ENCODE measurements around the gene CLOCK. TPM values are rescaled to one million over a fixed set of nuclear protein-coding genes. Genes with fewer than 3 reads are reported as not detected.

The CLOCK gene
- total RNA-seq, 1 experiment from 2014 or later, result 19.4 TPM

DNA sequence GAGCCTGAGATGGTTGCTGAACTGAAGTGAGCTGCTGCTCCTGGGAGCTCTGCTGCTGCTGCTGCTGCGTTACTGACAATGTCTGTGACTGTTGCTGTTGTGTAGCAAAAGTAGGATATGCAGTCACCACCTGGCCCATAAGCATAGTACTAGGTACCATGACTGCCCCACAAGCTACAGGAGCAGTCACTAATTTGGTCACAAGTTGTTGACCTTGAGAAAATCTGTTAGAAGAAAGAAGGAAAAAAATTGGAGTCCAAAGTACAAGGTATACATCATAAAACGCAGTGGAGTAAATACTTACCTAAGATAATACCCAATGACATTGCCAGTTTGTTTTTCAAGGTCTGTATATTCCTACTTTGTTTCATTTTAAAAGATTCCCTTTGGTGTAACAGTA, 108.4 kb downstream of the CLOCK start:
- CTCF ChIA-PET, result no interaction called here
- H3K4me1 ChIP-seq (replicated peaks; ENCODE audit: insufficient read depth), result no peaks in the 10 kb centered on the region
- H3K4me2 ChIP-seq, result no peak overlapping the region
- no peak overlapping the region for H3K27ac ChIP-seq
- H4K20me1 ChIP-seq (ENCODE audit: insufficient read depth), result no peaks in the 10 kb centered on the region
- H3K79me2 ChIP-seq (ENCODE audit: low read depth), result no peaks in the 10 kb centered on the region
- no peak for DNase-seq
- no peaks in the 10 kb centered on the region for H3K27me3 ChIP-seq (ENCODE audit: insufficient read depth, low read depth)
- H2AFZ ChIP-seq, result no peak overlapping the region
- peaks cover 3% of the 10 kb centered on the region; the same call in 1 of the 2 replicates for H3F3A ChIP-seq (ENCODE audit: insufficient read depth, low read depth)
- no peaks in the 10 kb centered on the region for H3K9me2 ChIP-seq (ENCODE audit: insufficient read depth)
- no peaks in the 10 kb centered on the region for H3K9me3 ChIP-seq (ENCODE audit: insufficient read depth, low read depth)
- no peaks in the 10 kb centered on the region for H3K36me3 ChIP-seq (ENCODE audit: low read depth)
- no peak overlapping the region for H3K4me3 ChIP-seq
- intact Hi-C loops (cut with micrococcal nuclease; ENCODE audit: unreplicated experiment), result no loop called here
- no peak for TF ChIP-seq EZH2 (IDR thresholded peaks at IDR 0.05; ENCODE audit: low read depth)
- TF ChIP-seq CTCF (conservative IDR thresholded peaks at IDR 0.05), result no peak
- POLR2A ChIA-PET (ENCODE audit: unreplicated experiment), result no interaction called here
- BruUV-seq (replicated peaks), result no TSS peak

DNA sequence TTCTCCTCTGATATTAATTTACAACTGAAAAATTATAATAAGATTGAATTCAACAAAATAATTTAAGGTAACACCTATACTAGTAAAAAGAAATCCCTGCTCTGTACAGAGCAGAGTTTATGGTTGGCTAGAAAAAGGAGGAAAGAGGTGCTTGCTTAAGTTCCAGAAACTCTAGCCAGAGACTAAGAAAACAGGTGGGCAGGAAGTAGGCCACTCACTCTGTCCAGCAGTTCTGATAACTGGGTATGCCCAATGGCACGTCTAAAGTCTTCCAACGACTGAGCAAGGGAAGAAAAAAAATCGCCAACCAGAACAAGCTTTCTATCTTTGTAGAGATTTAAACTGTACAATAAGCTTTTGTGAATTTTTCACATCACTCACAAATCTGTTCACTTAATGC, 108.9 kb downstream of the CLOCK start:
- CTCF ChIA-PET, result no interaction called here
- Histone ChIP-seq H3K36me3 (ENCODE audit: low read depth) (no peaks in the 10 kb centered on the region), H3K9me2 (ENCODE audit: insufficient read depth) (no peaks in the 10 kb centered on the region), H4K20me1 (ENCODE audit: insufficient read depth) (no peaks in the 10 kb centered on the region), H3K4me3 (no peak overlapping the region), H2AFZ (no peak overlapping the region), H3K79me2 (ENCODE audit: low read depth) (no peaks in the 10 kb centered on the region), H3K27me3 (ENCODE audit: insufficient read depth, low read depth) (no peaks in the 10 kb centered on the region), H3K9me3 (ENCODE audit: insufficient read depth, low read depth) (no peaks in the 10 kb centered on the region), H3K4me2 (no peak overlapping the region), H3F3A (ENCODE audit: insufficient read depth, low read depth) (peaks cover 3% of the 10 kb centered on the region; the same call in 1 of the 2 replicates), H3K27ac (no peak overlapping the region), H3K4me1 (replicated peaks; ENCODE audit: insufficient read depth) (no peaks in the 10 kb centered on the region)
- POLR2A ChIA-PET (ENCODE audit: unreplicated experiment), result no interaction called here
- intact Hi-C loops (cut with micrococcal nuclease; ENCODE audit: unreplicated experiment), result no loop called here
- BruUV-seq (replicated peaks), result no TSS peak
- TF ChIP-seq EZH2 (IDR thresholded peaks at IDR 0.05; ENCODE audit: low read depth) (no peak), CTCF (conservative IDR thresholded peaks at IDR 0.05) (no peak)
- no peak for DNase-seq

DNA sequence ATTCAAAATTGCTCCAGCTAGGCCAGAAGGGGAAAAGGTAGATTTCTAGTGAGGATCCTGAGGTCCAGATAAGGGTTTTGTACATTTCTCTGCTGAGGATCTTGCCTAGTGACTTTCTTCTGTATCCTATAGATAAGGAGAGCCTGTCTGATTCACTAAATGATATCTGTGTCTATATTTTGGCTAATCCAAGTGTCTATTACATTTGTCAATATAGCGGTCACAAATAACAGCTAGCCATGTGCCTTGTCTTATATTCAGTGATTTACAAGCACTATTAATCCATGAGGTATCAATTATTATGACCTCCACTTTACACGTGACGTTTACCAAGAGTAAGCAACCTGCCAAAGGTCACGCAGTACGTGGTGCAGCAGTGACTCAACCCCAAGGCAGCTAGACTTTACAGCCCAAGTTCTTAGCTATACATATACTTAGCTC, 109.3 kb downstream of the CLOCK start:
- CTCF ChIA-PET, result no interaction called here
- TF ChIP-seq EZH2 (IDR thresholded peaks at IDR 0.05; ENCODE audit: low read depth), result no peak
- TF ChIP-seq CTCF (conservative IDR thresholded peaks at IDR 0.05), result no peak
- BruUV-seq (replicated peaks), result no TSS peak

More for the DNA sequence above, 109.3 kb downstream of the CLOCK start:
- POLR2A ChIA-PET (ENCODE audit: unreplicated experiment), result no interaction called here
- Histone ChIP-seq H3K4me1 (replicated peaks; ENCODE audit: insufficient read depth) (no peaks in the 10 kb centered on the region), H3K27me3 (ENCODE audit: insufficient read depth, low read depth) (no peaks in the 10 kb centered on the region), H3K9me2 (ENCODE audit: insufficient read depth) (no peaks in the 10 kb centered on the region), H3K27ac (no peak overlapping the region), H3K9me3 (ENCODE audit: insufficient read depth, low read depth) (no peaks in the 10 kb centered on the region), H3K79me2 (ENCODE audit: low read depth) (no peaks in the 10 kb centered on the region), H2AFZ (no peak overlapping the region), H3K4me3 (no peak overlapping the region), H3K36me3 (ENCODE audit: low read depth) (no peaks in the 10 kb centered on the region), H3F3A (ENCODE audit: insufficient read depth, low read depth) (peaks cover 3% of the 10 kb centered on the region; the same call in 1 of the 2 replicates), H4K20me1 (ENCODE audit: insufficient read depth) (no peaks in the 10 kb centered on the region), H3K4me2 (no peak overlapping the region)
- DNase-seq, result no peak
- intact Hi-C loops (cut with micrococcal nuclease; ENCODE audit: unreplicated experiment), result no loop called here
